NCI-H510A treated with DMSO at 0.1 percent for 48 hours (cell line): Measurements from ENCODE around the gene BRINP1.

Experiments
- DNase-seq: peaks from one replicate; lab custom pipeline; 2025; lab: John Stamatoyannopoulos, UW

Gene BRINP1

GRCh38 chr9:119339056-119339455, 30.2 kb downstream of the BRINP1 start:
- DNase-seq, result no peak

GRCh38 chr9:119337573-119337972, 31.7 kb downstream of the BRINP1 start:
- DNase-seq, result no peak

- DNase-seq, result no peak
Measured at GRCh38 chr9:119334745-119335144, 34.5 kb downstream of the BRINP1 start.

DNA sequence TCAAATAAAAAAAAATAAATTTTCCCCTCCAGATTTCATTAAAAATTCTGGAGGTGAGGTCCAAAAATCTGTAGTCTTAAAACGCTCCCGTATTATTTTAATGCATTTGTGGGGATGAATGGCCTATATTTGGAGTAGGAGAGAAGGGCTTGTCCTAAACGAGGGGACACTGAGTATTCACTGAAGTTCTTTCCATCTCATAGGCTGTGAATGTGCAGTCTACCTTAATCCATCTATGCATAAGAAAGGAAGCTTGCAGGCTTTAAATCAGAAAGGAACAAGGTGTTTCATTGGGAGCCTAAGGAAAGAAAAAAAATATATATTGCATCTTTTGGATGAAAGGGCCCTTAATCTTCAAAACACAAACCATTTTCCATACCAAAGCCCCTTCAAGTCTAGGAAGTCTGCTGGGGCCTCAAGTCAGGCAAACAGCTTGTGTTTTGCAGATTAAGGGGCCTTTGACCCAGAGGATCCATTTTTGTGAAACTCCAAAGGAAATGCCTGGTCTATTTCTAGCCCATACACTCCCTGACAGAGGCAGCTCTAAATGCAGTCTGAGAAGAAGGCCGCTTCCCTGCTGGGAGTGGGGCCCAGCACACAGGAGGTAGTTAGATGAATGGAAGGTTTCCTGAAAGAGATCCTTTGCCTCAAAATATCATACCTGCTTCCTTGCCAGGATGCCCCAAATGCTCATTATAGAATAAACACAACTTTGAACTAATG, 35.6 kb downstream of the BRINP1 start:
- DNase-seq, result no peak

- no peak for DNase-seq
Measured at GRCh38 chr9:119332522-119332921, 36.7 kb downstream of the BRINP1 start.

DNA sequence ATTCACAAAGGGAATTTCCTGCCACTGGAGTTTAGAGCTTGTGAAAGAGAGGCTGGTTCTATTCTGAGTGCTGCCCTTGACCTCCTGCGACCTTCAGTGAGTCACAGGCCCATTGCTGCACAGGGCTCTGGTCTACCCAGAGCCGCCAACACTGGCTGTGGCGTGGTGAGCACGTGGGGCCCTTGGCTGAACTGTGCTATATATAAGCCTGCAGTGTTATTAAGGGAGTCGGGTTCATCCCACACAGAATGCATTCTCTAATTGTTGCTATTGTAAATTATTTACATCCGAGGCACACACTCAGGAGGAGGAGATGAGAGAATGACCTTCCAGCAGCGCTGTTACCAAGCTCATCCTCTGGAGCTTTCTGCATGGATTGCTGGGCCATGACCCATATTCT, 47.1 kb downstream of the BRINP1 start:
- no peak for DNase-seq

DNA sequence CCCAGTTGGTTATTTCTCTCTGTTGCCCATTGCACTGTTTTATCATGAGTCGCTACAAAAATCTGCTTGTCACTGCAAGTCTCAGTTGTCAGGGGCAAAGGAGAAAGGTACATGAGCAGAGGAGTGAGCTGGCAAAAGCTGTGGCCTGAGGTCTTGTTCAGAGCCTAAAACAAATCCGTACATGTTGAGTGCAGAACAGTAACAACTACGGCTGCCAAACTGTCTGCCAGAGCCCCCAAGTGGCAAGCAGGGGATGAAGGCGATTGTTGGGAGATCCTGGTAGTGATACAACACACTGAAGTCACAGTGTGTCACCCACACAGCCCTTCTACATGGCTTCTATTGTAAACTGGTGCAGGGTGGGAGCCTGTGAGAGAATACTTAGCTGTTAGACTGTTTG, 50.9 kb downstream of the BRINP1 start:
- no peak for DNase-seq

DNA sequence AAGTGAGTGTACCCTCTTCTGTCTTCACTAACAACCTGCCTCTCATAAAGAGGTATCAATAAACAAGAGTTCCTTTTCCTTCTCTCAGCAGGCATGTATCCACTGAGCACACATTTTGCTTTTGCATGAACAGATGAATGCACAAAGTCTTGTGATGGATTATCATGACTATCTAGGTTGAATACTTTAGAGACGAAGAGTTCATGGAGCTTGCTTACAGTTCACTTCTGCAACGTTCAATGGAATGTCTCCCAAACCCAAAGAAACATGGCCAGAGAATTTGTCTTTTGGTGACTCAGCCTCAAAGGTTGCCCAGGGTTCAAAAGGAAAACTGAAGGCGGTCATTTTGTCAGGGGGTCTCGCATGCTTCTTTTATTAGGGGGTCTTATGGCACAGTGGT, 55.4 kb downstream of the BRINP1 start:
- no peak for DNase-seq

GRCh38 chr9:119310741-119311140, 58.5 kb downstream of the BRINP1 start:
- DNase-seq, result no peak

DNA sequence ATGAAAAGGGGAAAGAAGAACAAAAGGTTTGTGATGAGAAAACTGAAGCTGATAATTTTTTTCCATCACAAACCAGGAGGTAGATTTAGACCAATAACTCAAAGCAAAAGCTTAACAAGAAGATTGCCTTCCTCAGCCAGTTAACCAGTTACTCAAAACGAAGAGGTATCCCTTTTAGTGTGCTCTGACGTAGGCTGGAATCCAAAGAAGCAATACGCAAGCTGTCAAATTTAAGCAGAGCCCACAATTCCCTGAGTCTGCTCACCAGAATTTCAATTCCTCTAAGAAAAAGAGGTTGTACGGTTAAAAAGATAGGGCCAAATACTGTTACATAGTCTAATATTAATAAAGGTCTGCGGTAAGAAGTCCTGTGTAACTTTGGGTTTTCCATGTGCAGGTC, 61.8 kb downstream of the BRINP1 start:
- no peak for DNase-seq

DNA sequence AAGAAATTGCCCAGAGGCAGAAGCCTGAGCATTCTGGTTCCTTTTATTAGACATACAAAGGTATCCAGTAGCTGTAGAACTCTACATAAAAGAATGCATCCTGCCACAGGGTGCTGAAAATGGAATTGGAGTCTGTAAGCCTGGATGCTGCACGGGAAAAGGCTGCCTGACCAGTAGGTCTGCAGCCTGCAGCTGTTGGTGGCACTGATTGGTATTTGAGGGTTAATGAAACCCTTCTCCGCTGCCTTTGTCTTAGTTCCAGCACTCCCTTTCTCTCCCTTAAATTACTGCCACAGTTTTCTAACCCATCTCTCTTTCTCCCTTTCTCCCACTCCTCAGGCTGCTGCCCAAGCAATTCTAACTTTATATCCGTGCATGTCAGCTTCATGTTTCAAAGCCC, 64.7 kb downstream of the BRINP1 start:
- DNase-seq, result no peak

GRCh38 chr9:119302988-119303698, 66.1 kb downstream of the BRINP1 start:
- no peak for DNase-seq

- DNase-seq, result no peak
Measured at GRCh38 chr9:119298076-119298853, 71.0 kb downstream of the BRINP1 start.

DNA sequence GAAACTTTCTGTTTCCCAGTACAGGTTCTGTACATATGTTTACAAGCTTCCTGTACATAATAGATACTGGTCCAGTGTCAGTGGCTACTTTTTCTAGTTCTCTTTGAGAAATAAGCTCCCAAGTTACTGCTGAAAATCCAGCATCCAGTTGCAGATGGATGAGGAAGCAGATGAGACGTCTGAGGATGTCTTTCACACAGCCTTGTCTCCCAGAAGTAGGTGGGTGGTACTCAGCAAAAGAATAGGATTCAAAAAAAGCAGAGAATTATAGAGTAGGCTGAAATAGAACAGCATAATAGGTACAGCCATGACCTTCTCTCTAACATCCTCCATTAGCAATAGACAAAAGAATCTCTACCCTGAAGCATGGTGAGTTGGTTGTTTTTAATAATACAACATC, 77.7 kb downstream of the BRINP1 start:
- DNase-seq, result no peak

GRCh38 chr9:119289740-119290433, 79.3 kb downstream of the BRINP1 start:
- peak; percentile 43 for DNase-seq

DNA sequence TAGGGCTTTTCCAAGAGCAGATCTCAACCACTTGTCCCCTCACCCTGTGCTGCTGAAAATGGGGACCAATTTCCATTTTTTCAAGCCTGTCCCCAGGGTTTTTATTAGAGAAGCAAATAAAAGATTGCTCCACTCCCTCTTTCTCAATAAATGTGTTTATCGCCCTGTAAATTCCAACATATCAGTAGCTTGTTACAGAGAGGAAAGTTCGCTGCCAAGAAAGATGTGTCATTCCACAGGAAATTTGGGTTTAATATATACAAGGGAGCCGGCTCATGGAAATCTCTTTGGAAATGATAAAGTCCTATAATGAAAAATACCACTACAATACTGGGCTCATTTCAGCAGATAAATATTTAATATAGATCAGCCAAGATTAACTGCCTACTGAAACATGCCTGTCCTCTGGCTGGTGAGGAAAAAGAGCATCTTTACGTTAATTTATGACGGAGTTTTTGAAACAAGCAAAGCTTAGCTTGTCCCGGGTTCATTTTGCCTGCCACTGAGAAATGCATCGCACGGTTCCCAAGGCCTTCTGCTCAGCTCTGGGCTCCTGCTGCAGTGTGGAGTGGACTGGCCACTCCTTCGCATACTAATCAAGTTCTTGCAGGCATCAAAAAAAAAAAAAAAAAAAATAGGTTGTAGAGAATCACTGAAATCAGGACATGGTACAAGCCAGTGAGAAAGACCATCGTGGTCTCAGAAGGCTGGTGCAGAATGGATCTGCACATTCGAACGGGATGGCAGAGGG, 84.5 kb downstream of the BRINP1 start:
- no peak for DNase-seq

DNA sequence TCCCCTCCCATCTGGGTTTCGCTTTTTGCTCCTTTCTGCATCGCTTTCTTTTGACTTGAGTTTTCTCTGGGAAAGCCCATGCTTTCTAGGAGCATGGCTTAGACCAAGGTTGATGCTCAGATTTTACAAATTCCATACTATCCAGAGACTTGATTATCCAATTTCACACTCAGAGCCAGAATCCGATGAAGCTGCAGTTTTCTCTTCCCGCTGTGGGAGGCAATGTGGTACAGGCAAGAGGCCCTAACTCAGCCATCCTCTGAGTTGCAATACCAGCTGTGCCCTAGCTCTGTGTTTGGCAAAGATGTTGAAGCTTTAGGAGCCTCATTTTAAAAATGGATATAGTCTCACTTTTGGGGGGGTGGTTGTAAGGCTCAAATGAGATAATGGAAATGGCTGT, 85.1 kb downstream of the BRINP1 start:
- DNase-seq, result no peak

DNA sequence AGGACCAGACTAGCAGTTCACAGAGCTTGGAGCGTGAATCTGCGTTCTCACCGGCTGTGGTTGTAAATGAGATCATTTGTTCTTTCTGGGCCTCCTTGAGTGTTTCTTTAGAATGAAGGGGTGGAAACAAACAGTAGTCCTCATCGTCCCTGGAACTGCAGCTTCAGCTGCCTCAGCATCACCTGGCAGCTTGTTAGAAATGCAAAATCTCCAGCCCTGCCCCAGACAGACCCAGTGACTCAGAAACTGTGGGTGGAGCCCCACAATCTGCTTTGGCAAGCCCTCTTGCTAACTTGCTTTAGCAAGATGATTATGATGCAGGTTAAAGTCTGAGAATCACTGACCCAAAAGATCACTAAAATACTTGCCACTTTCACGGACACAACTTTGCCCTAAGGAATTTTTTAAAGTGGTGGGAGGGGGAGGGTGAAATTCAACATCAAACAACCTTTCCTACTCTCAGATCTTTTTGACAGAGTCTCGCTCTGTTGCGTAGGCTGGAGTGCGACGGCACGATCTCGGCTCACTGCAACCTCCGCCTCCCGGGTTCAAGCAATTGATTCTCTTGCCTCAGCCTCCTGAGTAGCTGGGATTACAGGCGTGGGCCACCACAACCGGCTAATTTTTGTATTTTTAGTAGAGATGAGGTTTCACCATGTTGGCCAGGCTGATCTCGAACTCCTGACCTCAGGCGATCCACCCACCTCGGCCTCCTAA, 86.0 kb downstream of the BRINP1 start:
- no peak for DNase-seq

DNA sequence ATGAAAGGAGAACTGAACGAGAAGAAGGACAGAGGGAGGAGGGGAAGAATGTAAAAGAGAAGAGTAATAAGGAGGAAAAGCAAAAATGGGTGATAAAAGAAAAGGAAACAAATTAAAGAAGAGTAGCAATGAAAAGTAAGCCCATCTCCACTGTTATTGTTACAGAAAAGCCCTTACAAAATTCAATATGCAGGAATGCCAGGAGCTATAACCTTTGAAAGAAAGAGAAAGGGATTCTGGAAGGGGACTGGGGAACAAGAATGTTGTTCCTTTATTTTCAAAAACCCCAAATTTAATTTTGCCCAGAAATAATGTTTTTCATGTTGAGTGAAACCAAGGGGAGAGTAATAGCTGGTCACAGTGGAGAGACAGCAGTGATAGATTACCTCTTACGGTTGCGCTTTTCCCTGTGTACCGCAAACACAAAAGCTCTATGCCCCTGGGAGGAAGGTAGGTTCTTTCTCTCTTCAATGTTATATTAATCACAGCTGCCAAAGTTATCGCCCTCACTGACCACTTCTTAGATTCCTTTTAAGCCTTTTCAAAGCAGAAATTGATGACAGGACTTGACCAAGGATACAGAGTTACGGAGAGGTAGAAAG, 86.7 kb downstream of the BRINP1 start:
- no peak for DNase-seq

DNA sequence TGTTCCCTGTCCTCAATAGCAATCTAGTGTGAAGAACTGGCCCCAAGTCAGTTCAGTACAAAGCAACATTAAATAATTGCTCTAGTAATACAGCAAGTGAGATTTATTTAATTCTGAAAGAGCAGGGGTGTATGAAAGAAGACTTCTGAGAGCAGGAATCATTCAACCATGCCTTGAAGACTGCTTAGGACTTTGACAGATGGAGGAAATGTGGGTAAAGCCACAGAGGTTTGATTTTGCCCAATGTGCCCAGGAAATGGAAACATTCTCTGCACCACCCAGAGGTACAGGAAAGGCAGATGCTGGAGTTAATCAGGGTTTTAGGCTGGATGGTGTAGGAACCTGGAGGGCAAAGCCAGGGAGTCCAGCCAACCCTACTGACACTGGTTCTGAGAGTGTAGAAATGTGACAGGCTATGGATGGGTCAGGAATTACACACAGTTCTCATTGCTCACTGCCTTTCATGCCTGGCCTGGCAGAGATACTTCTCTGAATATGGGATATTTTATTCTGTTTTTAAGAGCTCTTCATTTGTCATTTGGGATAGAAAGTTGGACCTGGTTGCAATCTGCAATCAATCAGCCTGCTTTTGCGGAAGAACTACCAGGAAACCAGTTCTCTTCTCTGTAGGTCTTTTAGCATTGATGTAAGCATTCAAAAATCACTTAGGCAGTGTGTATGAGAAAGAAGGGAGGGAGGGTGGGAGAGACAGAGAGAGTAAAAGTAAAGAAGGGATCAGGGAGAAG, 88.3 kb downstream of the BRINP1 start:
- no peak for DNase-seq
